Parathyroid adenoma (tissue), 2 donors: Measurements from ENCODE around the gene PPP2R3B.

Experiments used
- H2AFZ ChIP-seq: fragments of 300-600 bp; sonication (generic); one replicate; pipeline ENCODE4 v1.7.0; 2017; ENCODE audit warnings: antibody characterized with exemption, mild to moderate bottlenecking
- H3K27ac ChIP-seq: fragments of 300-600 bp; sonication (generic); one replicate; pipeline ENCODE4 v1.7.0; 2017
- H3K27me3 ChIP-seq: fragments of 300-600 bp; sonication (generic); one replicate; pipeline ENCODE4 v1.7.0; 2017; ENCODE audit warnings: low read length; ENCODE audit not compliant: control insufficient read depth, insufficient read depth
- H3K36me3 ChIP-seq: fragments of 300-600 bp; sonication (generic); one replicate; pipeline ENCODE4 v1.7.0; 2017; ENCODE audit warnings: low read length; ENCODE audit not compliant: control insufficient read depth, insufficient read depth
- H3K4me1 ChIP-seq: fragments of 300-600 bp; sonication (generic); one replicate; pipeline ENCODE4 v1.7.0; 2017; ENCODE audit warnings: control low read depth
- H3K4me2 ChIP-seq: fragments of 300-600 bp; sonication (generic); one replicate; pipeline ENCODE4 v1.7.0; 2017; ENCODE audit warnings: low read length
- H3K4me3 ChIP-seq: fragments of 300-600 bp; sonication (generic); one replicate; pipeline ENCODE4 v1.7.0; 2017; ENCODE audit warnings: low read depth, low read length
- H3K79me2 ChIP-seq: fragments of 300-600 bp; sonication (generic); one replicate; pipeline ENCODE4 v1.7.0; 2017; ENCODE audit warnings: control low read depth
- H3K9ac ChIP-seq: fragments of 300-600 bp; sonication (generic); one replicate; pipeline ENCODE4 v1.7.0; 2017; ENCODE audit warnings: mild to moderate bottlenecking
- H3K9me3 ChIP-seq: fragments of 300-600 bp; sonication (generic); one replicate; pipeline ENCODE4 v1.7.0; 2017; ENCODE audit warnings: low read length; ENCODE audit not compliant: control insufficient read depth
- CTCF ChIP-seq: fragments of 300-600 bp; sonication (generic); IDR thresholded peaks from one replicate; pipeline ENCODE4 v1.7.0; 2017; ENCODE audit warnings: antibody characterized with exemption, mild to moderate bottlenecking
- donor health status: primary hyperparathyroidism.

PPP2R3B gene

GRCh38 chrX:345020-345925 is 41.4 kb downstream of the PPP2R3B start:
- H3K27ac ChIP-seq = no peak overlapping the region
- no peaks in the 10 kb centered on the region for H3K27me3 ChIP-seq
- H2AFZ ChIP-seq = no peak overlapping the region
- H3K4me3 ChIP-seq = no peak overlapping the region
- no peaks in the 10 kb centered on the region for H3K36me3 ChIP-seq
- H3K4me1 ChIP-seq = no peaks in the 10 kb centered on the region
- TF ChIP-seq CTCF = no peak
- no peak overlapping the region for H3K4me2 ChIP-seq
- no peaks in the 10 kb centered on the region for H3K79me2 ChIP-seq
- no peaks in the 10 kb centered on the region for H3K9me3 ChIP-seq
- H3K9ac ChIP-seq = no peak overlapping the region

GRCh38 chrX:344371-344901 is 42.3 kb downstream of the PPP2R3B start:
- Histone ChIP-seq H3K79me2 (no peaks in the 10 kb centered on the region), H3K27me3 (no peaks in the 10 kb centered on the region), H3K4me2 (no peak overlapping the region), H3K9ac (no peak overlapping the region), H3K27ac (no peak overlapping the region), H3K9me3 (no peaks in the 10 kb centered on the region), H3K36me3 (no peaks in the 10 kb centered on the region), H3K4me3 (no peak overlapping the region), H2AFZ (no peak overlapping the region), H3K4me1 (no peaks in the 10 kb centered on the region)
- TF ChIP-seq CTCF = no peak

- Histone ChIP-seq H3K36me3 (no peaks in the 10 kb centered on the region), H3K27me3 (no peaks in the 10 kb centered on the region), H3K4me1 (no peaks in the 10 kb centered on the region), H3K79me2 (no peaks in the 10 kb centered on the region), H3K4me3 (no peak overlapping the region), H3K4me2 (no peak overlapping the region), H3K9ac (no peak overlapping the region), H3K9me3 (no peaks in the 10 kb centered on the region), H2AFZ (no peak overlapping the region), H3K27ac (no peak overlapping the region)
- no peak for TF ChIP-seq CTCF
These were observed 45.1 kb downstream of the PPP2R3B start for GRCh38 chrX:341541-342101.

GRCh38 chrX:340641-341423 is 45.9 kb downstream of the PPP2R3B start:
- Histone ChIP-seq H3K27ac (no peak overlapping the region), H3K4me2 (no peak overlapping the region), H3K4me1 (no peaks in the 10 kb centered on the region), H3K27me3 (no peaks in the 10 kb centered on the region), H3K9me3 (no peaks in the 10 kb centered on the region), H3K4me3 (no peak overlapping the region), H2AFZ (no peak overlapping the region), H3K9ac (no peak overlapping the region), H3K79me2 (no peaks in the 10 kb centered on the region), H3K36me3 (no peaks in the 10 kb centered on the region)
- TF ChIP-seq CTCF = no peak
